Measurements from ENCODE around the gene CGNL1.

GRCh38 chr15:57505056-57505715 lies 128.9 kb downstream of the CGNL1 start:
- TF ChIP-seq CTCF (IDR thresholded peaks at IDR 0.05; ENCODE audit: low read length) (no peak), EZH2 (IDR thresholded peaks at IDR 0.05; ENCODE audit: borderline replicate concordance, low read length) (no peak)
